ENCODE results near the gene COL6A6. TPM values are rescaled to one million over a fixed set of nuclear protein-coding genes. Genes with fewer than 3 reads are reported as not detected.

The COL6A6 gene
- total and polyA plus RNA-seq, 2 donors (not counting 3 experiments of a cell fraction or from before 2014, with no cell fraction given): not detected

DNA sequence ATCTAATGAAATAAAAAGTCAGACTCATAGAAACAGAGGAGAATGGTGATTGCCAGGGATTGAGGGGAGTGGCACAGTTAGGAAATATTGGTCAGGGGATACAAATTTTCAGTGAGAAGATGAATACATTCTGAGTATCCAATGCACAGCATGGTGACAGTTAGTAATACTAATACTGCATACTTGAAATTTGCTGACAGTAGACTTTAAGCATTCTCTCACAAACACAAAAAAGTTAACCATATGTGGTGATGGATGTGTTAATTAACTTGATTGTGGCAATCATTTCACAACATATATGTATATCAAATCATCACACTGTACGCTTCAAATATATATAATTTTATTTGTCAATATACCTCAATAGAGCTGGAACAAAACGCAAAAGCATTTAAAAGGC is 9.2 kb upstream of the COL6A6 start:
- CTCF ChIA-PET: no interaction called here
- no peaks in the 10 kb centered on the region for H3K27me3 ChIP-seq (ENCODE audit: control insufficient read depth in 2 of 2, insufficient read depth in 2 of 2, low read length in 2 of 2)
- intact Hi-C loops (cut with micrococcal nuclease): no loop called here

More for the DNA sequence above, 9.2 kb upstream of the COL6A6 start:
- no peak for DNase-seq (ENCODE audit: low read depth, low spot score)
- Histone ChIP-seq H3K4me2 (ENCODE audit: insufficient read depth, low read length) (no peak overlapping the region), H4K20me1 (replicated peaks; ENCODE audit: control insufficient read depth, extremely low read depth, insufficient read depth, low read length) (no peaks in the 10 kb centered on the region), H3K27ac (ENCODE audit: insufficient read depth, low read depth, low read length) (no peak overlapping the region), H3K4me3 (replicated peaks in 1 of 3; ENCODE audit: insufficient read depth in 1 of 3, low read depth in 1 of 3, low read length in 3 of 3) (no peak overlapping the region), H3K9me1 (replicated peaks; ENCODE audit: control insufficient read depth, extremely low read depth, insufficient read depth, low read length) (no peaks in the 10 kb centered on the region), H3K36me3 (ENCODE audit: control insufficient read depth in 2 of 2, extremely low read depth in 1 of 2, insufficient read depth in 2 of 2, low read length in 2 of 2) (no peaks in the 10 kb centered on the region), H3K79me2 (ENCODE audit: control insufficient read depth, insufficient read depth, low read length) (no peaks in the 10 kb centered on the region), H3K9ac (replicated peaks; ENCODE audit: extremely low read depth, insufficient read depth, low read length) (no peak overlapping the region), H3K4me1 (ENCODE audit: control insufficient read depth, extremely low read depth, insufficient read depth, low read length) (no peaks in the 10 kb centered on the region), H3K9me3 (replicated peaks; ENCODE audit: control insufficient read depth, insufficient read depth, low read length) (no peaks in the 10 kb centered on the region), H2AFZ (ENCODE audit: low read depth, low read length) (no peak overlapping the region)
- POLR2A ChIA-PET: no interaction called here
- BruUV-seq (replicated peaks): no TSS peak
- dilution Hi-C loops (cut with MboI; ENCODE audit: extremely low pct_ligation_motif_present, low sequenced_read_pairs): no loop called here
- FAIRE-seq: no peak
- TF ChIP-seq, protein P1, sequence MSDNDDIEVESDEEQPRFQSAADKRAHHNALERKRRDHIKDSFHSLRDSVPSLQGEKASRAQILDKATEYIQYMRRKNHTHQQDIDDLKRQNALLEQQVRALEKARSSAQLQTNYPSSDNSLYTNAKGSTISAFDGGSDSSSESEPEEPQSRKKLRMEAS (IDR thresholded peaks at IDR 0.05; ENCODE audit: insufficient read depth, insufficient read length): no peak
- TF ChIP-seq MYC (IDR thresholded peaks at IDR 0.05; ENCODE audit: low read depth, low read length) (no peak), POLR2AphosphoS5 (IDR thresholded peaks at IDR 0.05; ENCODE audit: insufficient read depth, low read depth, low read length) (no peak), FOS (IDR thresholded peaks at IDR 0.05; ENCODE audit: borderline replicate concordance, insufficient read depth, low read length) (no peak), EZH2 (IDR thresholded peaks at IDR 0.05; ENCODE audit: borderline replicate concordance, low read depth, low read length, severe bottlenecking) (no peak), JUN (IDR thresholded peaks at IDR 0.05; ENCODE audit: borderline replicate concordance, insufficient read depth, insufficient read length, low read depth) (no peak), POLR2A (IDR thresholded peaks at IDR 0.05; ENCODE audit: low read depth, low read length) (no peak), GATA2 (IDR thresholded peaks at IDR 0.05; ENCODE audit: insufficient read depth, insufficient read length, low read depth, low read length) (no peak)
- TF ChIP-seq, protein P2, sequence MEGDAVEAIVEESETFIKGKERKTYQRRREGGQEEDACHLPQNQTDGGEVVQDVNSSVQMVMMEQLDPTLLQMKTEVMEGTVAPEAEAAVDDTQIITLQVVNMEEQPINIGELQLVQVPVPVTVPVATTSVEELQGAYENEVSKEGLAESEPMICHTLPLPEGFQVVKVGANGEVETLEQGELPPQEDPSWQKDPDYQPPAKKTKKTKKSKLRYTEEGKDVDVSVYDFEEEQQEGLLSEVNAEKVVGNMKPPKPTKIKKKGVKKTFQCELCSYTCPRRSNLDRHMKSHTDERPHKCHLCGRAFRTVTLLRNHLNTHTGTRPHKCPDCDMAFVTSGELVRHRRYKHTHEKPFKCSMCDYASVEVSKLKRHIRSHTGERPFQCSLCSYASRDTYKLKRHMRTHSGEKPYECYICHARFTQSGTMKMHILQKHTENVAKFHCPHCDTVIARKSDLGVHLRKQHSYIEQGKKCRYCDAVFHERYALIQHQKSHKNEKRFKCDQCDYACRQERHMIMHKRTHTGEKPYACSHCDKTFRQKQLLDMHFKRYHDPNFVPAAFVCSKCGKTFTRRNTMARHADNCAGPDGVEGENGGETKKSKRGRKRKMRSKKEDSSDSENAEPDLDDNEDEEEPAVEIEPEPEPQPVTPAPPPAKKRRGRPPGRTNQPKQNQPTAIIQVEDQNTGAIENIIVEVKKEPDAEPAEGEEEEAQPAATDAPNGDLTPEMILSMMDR (IDR thresholded peaks at IDR 0.05; ENCODE audit: extremely low read depth in 1 of 2, insufficient read depth in 1 of 2, low read depth in 1 of 2, low read length in 2 of 2): no peak

Measured in endothelial cell of umbilical vein (primary cell).